NT2/D1 (cell line): Measurements from ENCODE around the gene ACOX3.

Experiments
- SUZ12 ChIP-seq: IDR thresholded peaks from 2 replicates; pipeline ENCODE4 v1.6.1; 2011; ENCODE audit not compliant: insufficient read length, insufficient read depth; ENCODE audit errors: extremely low read depth
- YY1 ChIP-seq: IDR thresholded peaks from 2 replicates; pipeline ENCODE4 v1.6.1; 2011; ENCODE audit not compliant: insufficient read length, insufficient read depth
- ZNF274 ChIP-seq: IDR thresholded peaks from 2 replicates; pipeline ENCODE4 v1.6.1; 2011; ENCODE audit warnings: mild to moderate bottlenecking, low read depth, low read length

- no peak for TF ChIP-seq YY1
- TF ChIP-seq SUZ12 = no peak
- TF ChIP-seq ZNF274 = no peak
These were observed 114.3 kb downstream of the ACOX3 start for GRCh38 chr4:8326206-8326605.
